Colon (tissue), 2 donors: ENCODE measurements around the gene MTRF1L.
"Not testable (repeated sequence)": the region's sequence is repeated elsewhere in the genome, so short reads cannot be mapped to it uniquely, and the experiment has no call there.

Source experiments
- FAIRE-seq: peaks from 2 replicates; lab custom pipeline; 2012; peaks lifted over from hg19 to GRCh38; lab: Jason Lieb, UNC
- donor health status: control.
- donor health status: control.

The MTRF1L gene

GRCh38 chr6:153001767-153002612 lies 519 bp downstream of the MTRF1L start:
- no peak for FAIRE-seq

- not testable (repeated sequence) for FAIRE-seq
Measured at GRCh38 chr6:153000790-153001189, 1.7 kb downstream of the MTRF1L start.

- FAIRE-seq: no peak
Measured at GRCh38 chr6:153000243-153000642, 2.3 kb downstream of the MTRF1L start.

GRCh38 chr6:152999538-152999937 lies 3.0 kb downstream of the MTRF1L start:
- FAIRE-seq: not testable (repeated sequence)

GRCh38 chr6:152993847-152994246 lies 8.7 kb downstream of the MTRF1L start:
- no peak for FAIRE-seq

GRCh38 chr6:152993431-152993830 lies 9.1 kb downstream of the MTRF1L start:
- no peak for FAIRE-seq

- no peak for FAIRE-seq
Measured at GRCh38 chr6:152986978-152987377, 15.5 kb downstream of the MTRF1L start.

- not testable (repeated sequence) for FAIRE-seq
Measured at GRCh38 chr6:152985300-152985699, 17.2 kb downstream of the MTRF1L start.

GRCh38 chr6:152984513-152984872 lies 18.0 kb downstream of the MTRF1L start:
- FAIRE-seq: no peak

- FAIRE-seq: no peak
Measured at GRCh38 chr6:152983637-152984512, 18.6 kb downstream of the MTRF1L start.

- FAIRE-seq: no peak
Measured at GRCh38 chr6:152982904-152983636, 19.4 kb downstream of the MTRF1L start, which contains the start of gene FBXO5. FBXO5 (minus strand) TSS chr6:152983041; CDS start chr6:152982959, 82 bp downstream.

- FAIRE-seq: no peak
Measured at GRCh38 chr6:152981989-152982903, 20.3 kb downstream of the MTRF1L start.

GRCh38 chr6:152981219-152981618 lies 21.3 kb downstream of the MTRF1L start:
- no peak for FAIRE-seq

GRCh38 chr6:152980656-152981055 lies 21.9 kb downstream of the MTRF1L start:
- no peak for FAIRE-seq

- FAIRE-seq: no peak
Measured at GRCh38 chr6:152979116-152979515, 23.4 kb downstream of the MTRF1L start.

- FAIRE-seq: no peak
Measured at GRCh38 chr6:152978058-152978457, 24.5 kb downstream of the MTRF1L start.

- no peak for FAIRE-seq
Measured at GRCh38 chr6:152977556-152977955, 25.0 kb downstream of the MTRF1L start.

- no peak for FAIRE-seq
Measured at GRCh38 chr6:152976749-152977148, 25.8 kb downstream of the MTRF1L start.

GRCh38 chr6:152975204-152975915 lies 27.1 kb downstream of the MTRF1L start:
- no peak for FAIRE-seq

- FAIRE-seq: no peak
Measured at GRCh38 chr6:152973916-152974315, 28.6 kb downstream of the MTRF1L start.
